Measurements from ENCODE around the gene SERPINI1. TPM values are rescaled to one million over a fixed set of nuclear protein-coding genes. Genes with fewer than 3 reads are reported as not detected.

The SERPINI1 gene
- total RNA-seq, 4 donors from 2014 or later: 0.79 to 1.5 TPM; not detected in 2

DNA sequence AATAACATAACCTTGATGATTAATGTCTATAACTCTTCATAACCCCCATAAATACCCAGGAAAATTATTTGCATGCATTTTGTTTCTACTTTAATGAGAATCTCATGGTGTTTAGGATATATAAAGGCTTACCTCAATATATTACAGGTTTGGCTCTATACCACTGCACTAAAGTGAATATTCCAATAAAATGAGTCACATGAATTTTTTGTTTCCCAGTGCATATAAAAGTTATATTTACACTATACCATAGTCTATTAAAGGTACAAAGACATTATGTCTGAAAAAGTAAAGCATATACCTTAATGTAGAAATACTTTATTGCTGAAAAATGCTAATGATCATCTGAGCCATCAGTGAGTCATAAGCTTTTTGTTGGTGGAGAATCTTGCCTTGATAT lies 74.7 kb downstream of the SERPINI1 start:
- Histone ChIP-seq H3K9me3 (no peaks in the 10 kb centered on the region), H3K4me3 (no peak overlapping the region), H3K27me3 (no peaks in the 10 kb centered on the region), H3K4me1 (peaks cover 0 to 14% (median 1%) of the 10 kb centered on the region in 4 donors), H3K27ac (no peak overlapping the region), H3K36me3 (no peaks in the 10 kb centered on the region)
- no peak for DNase-seq
- intact Hi-C loops (cut with DNase I; ENCODE audit: low total_unique reads): no loop called here
- in situ Hi-C loops (cut with MboI; ENCODE audit: low pct_ligation_motif_present in 1 of 4, low pct_unique_long_range_greater_than_20kb in 1 of 4, low sequenced_read_pairs in 3 of 4): no loop called here
- TF ChIP-seq, protein P1, sequence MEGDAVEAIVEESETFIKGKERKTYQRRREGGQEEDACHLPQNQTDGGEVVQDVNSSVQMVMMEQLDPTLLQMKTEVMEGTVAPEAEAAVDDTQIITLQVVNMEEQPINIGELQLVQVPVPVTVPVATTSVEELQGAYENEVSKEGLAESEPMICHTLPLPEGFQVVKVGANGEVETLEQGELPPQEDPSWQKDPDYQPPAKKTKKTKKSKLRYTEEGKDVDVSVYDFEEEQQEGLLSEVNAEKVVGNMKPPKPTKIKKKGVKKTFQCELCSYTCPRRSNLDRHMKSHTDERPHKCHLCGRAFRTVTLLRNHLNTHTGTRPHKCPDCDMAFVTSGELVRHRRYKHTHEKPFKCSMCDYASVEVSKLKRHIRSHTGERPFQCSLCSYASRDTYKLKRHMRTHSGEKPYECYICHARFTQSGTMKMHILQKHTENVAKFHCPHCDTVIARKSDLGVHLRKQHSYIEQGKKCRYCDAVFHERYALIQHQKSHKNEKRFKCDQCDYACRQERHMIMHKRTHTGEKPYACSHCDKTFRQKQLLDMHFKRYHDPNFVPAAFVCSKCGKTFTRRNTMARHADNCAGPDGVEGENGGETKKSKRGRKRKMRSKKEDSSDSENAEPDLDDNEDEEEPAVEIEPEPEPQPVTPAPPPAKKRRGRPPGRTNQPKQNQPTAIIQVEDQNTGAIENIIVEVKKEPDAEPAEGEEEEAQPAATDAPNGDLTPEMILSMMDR (IDR thresholded peaks at IDR 0.05): no peak
- no peak for TF ChIP-seq POLR2AphosphoS5 (IDR thresholded peaks at IDR 0.05)
- no peak for TF ChIP-seq POLR2A (IDR thresholded peaks at IDR 0.05)
- no peak for TF ChIP-seq EP300 (IDR thresholded peaks at IDR 0.05; ENCODE audit: low read depth)

DNA sequence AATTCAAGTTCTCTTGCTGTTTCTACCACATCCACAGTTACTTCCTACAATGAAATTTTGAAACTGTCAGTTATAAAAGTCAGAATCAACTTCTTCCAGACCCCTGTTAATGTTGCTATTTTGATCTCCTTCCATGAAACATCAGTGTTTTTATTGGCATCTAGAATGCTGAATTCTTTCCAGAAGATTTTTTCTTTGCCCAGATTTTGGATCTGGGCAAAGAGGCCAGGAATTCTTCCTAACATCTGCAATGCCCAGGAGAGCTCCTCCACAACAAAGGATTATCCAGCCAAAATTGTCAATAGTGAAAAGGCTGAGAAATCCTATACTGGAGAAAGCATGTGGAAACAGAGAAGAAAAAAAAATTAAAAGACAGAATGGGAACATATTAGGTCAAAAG lies 75.5 kb downstream of the SERPINI1 start:
- DNase-seq: no peak
- TF ChIP-seq, protein P1 (IDR thresholded peaks at IDR 0.05): no peak
- no peak for TF ChIP-seq EP300 (IDR thresholded peaks at IDR 0.05; ENCODE audit: low read depth)
- TF ChIP-seq POLR2A (IDR thresholded peaks at IDR 0.05): no peak
- TF ChIP-seq POLR2AphosphoS5 (IDR thresholded peaks at IDR 0.05): no peak
- no peaks in the 10 kb centered on the region for H3K9me3 ChIP-seq
- no peaks in the 10 kb centered on the region for H3K36me3 ChIP-seq
- no peaks in the 10 kb centered on the region for H3K27me3 ChIP-seq
- no peak overlapping the region for H3K4me3 ChIP-seq
- in situ Hi-C loops (cut with MboI; ENCODE audit: low pct_ligation_motif_present in 1 of 4, low pct_unique_long_range_greater_than_20kb in 1 of 4, low sequenced_read_pairs in 3 of 4) (no loop called here), intact Hi-C loops (cut with DNase I; ENCODE audit: low total_unique reads) (no loop called here)
- H3K4me1 ChIP-seq: peaks cover 0 to 14% (median 1%) of the 10 kb centered on the region in 4 donors
- no peak overlapping the region for H3K27ac ChIP-seq

DNA sequence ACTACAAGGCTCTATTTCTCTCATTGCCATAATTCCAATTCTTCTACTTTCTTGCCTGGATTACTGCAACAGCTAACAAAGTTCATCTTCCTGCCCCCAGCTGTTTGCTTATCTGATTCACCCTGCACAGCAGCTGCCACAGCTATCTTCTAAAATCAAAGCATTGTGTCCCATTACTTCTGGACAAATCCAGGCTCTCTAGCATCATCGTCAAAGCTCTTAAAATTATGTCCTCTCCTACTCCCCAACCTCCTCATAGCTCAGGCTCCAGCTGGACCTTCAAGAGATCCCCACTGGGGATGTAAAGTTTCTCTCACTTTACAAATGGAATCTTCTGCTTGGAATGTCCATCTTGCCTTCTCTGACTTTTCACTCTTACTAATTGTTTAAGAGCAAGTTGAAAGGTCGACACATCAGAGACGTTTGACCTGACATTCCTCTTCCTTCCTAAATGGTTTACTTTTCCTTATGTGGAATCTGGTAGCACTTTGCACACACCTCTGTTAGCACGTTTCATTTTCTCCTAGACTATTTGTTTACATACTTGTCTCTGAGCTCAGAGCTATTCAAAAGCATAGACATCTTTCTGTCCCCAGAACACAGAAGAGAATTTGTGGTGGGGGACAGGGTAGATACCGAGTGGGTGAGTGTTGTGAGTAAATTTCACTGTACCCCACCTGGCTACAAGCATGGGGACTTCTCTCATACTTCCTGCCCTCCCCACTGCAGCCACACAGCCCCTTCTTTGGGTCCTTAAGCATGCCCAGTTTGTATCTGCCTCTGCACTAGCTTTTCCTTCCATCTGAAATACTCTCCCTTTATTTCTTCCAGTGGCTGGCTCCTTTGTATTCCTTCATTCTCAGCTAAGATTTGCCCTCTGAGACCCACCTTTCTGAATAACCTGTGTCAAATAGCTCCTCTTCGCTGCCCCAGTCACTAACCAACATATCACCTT lies 77.9 kb downstream of the SERPINI1 start:
- in situ Hi-C loops (cut with MboI; ENCODE audit: low pct_ligation_motif_present in 1 of 4, low pct_unique_long_range_greater_than_20kb in 1 of 4, low sequenced_read_pairs in 3 of 4) (no loop called here), intact Hi-C loops (cut with DNase I; ENCODE audit: low total_unique reads) (no loop called here)
- no peak overlapping the region for H3K27ac ChIP-seq
- H3K27me3 ChIP-seq: no peaks in the 10 kb centered on the region
- 47 to 49% methylated on average over 5 to 6 of the region's 6 CpGs for WGBS, 2 donors (ENCODE audit: low coverage in 1 of 2)
- no peaks in the 10 kb centered on the region for H3K36me3 ChIP-seq
- H3K4me3 ChIP-seq: no peak overlapping the region
- H3K4me1 ChIP-seq: peaks cover 0 to 14% (median 1%) of the 10 kb centered on the region in 4 donors
- no peak for DNase-seq
- no peak for TF ChIP-seq POLR2AphosphoS5 (IDR thresholded peaks at IDR 0.05)
- TF ChIP-seq EP300 (IDR thresholded peaks at IDR 0.05; ENCODE audit: low read depth): no peak
- no peaks in the 10 kb centered on the region for H3K9me3 ChIP-seq

DNA sequence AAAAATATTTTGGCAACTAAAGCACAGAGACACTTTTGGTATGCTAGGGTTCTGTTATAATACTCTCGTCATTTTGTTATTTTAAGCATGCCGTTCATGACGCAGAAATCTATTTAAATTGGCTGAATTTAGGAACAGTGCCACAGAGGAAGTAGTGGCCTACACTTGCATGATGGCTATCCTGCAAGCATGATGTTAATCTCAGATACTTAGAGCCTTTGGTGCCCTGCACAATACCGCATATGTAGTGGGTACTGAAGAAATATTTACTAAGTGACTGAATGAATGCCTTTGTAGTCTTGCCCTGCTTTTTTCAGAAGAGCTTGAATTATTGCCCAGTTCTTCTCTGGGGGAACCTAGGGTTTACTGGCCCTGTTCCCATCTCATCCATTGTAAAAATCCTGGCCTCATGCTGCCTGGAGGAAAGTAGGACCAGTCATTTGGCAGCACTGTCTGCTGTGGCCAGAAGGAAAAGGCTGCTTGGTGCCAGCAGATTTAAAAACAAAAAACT lies 79.0 kb downstream of the SERPINI1 start:
- no peak for DNase-seq
- Histone ChIP-seq H3K27ac (no peak overlapping the region), H3K9me3 (no peaks in the 10 kb centered on the region), H3K4me3 (no peak overlapping the region), H3K36me3 (no peaks in the 10 kb centered on the region), H3K27me3 (no peaks in the 10 kb centered on the region), H3K4me1 (peaks cover 0 to 14% (median 1%) of the 10 kb centered on the region in 4 donors)
- intact Hi-C loops (cut with DNase I; ENCODE audit: low total_unique reads): no loop called here
- 28 to 32% methylated on average over 4 of the region's 4 CpGs for WGBS, 2 donors (ENCODE audit: low coverage in 1 of 2)
- TF ChIP-seq POLR2A (IDR thresholded peaks at IDR 0.05) (no peak), EP300 (IDR thresholded peaks at IDR 0.05; ENCODE audit: low read depth) (no peak), POLR2AphosphoS5 (IDR thresholded peaks at IDR 0.05) (no peak)
- TF ChIP-seq, protein P1 (IDR thresholded peaks at IDR 0.05): no peak
- in situ Hi-C loops (cut with MboI; ENCODE audit: low pct_ligation_motif_present in 1 of 4, low pct_unique_long_range_greater_than_20kb in 1 of 4, low sequenced_read_pairs in 3 of 4): no loop called here
